ENCODE measurements around the gene LMX1B. TPM values are rescaled to one million over a fixed set of nuclear protein-coding genes. Genes with fewer than 3 reads are reported as not detected.

The LMX1B gene
- total RNA-seq, 6 donors from 2014 or later: 0.14 to 0.40 TPM; not detected in 4

GRCh38 chr9:126665644-126666035, 51.9 kb downstream of the LMX1B start:
- no peak for ATAC-seq (ENCODE audit: low FRiP score in 2 of 2)
- no peak for TF ChIP-seq CTCF (IDR thresholded peaks at IDR 0.05)
- TF ChIP-seq POLR2AphosphoS5 (IDR thresholded peaks at IDR 0.05): no peak
- TF ChIP-seq EP300 (IDR thresholded peaks at IDR 0.05): no peak
- TF ChIP-seq POLR2A (IDR thresholded peaks at IDR 0.05): no peak
- no peaks in the 10 kb centered on the region for H3K9me3 ChIP-seq
- no peaks in the 10 kb centered on the region for H3K36me3 ChIP-seq
- no peak overlapping the region for H3K4me3 ChIP-seq
- H3K4me1 ChIP-seq: peaks cover 0 to 19% (median 10%) of the 10 kb centered on the region in 4 donors
- 52 to 53% methylated on average over 8 to 10 of the region's 15 CpGs for WGBS, 2 donors
- H3K27me3 ChIP-seq: peaks cover 0 to 18% (median 2%) of the 10 kb centered on the region in 4 donors
- H3K27ac ChIP-seq: no peak overlapping the region
- peak in 1 of 2 donors; percentile 56 for DNase-seq

DNA sequence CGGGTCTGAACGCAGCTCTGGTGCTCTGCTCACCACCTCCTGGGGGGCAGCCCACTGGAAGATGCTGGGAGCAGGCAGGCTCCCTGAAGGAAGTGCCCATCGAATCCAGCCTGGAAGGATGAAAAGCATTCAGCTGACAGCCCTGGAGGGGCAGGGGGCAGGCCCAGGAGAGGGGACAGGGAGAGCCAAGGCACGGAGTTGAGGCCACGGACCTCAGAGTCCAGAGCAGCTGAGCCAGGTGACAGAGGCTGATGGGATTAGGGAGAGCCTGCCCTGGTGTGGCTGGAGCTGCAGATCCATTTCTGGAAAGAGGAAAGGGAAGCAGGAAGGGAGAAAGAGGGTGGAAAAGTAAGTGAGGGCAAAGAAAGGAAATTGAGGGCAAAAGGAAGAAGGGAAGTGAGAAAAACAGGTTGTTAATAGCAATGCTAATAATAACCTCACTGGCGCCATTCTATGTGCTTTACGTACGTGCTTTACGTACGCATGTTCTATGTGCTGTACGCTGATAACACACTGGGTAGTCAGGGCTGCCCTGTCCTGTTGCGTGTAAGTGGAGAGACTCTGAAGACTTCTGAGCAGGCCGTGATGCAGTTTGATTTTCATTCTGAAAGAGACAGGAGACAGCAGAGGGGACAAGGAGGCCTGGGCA, 52.6 kb downstream of the LMX1B start:
- Histone ChIP-seq H3K27me3 (peaks cover 0 to 22% (median 4%) of the 10 kb centered on the region in 4 donors), H3K4me1 (peaks cover 0 to 19% (median 10%) of the 10 kb centered on the region in 4 donors), H3K36me3 (no peaks in the 10 kb centered on the region), H3K4me3 (no peak overlapping the region), H3K27ac (no peak overlapping the region), H3K9me3 (no peaks in the 10 kb centered on the region)
- no peak for DNase-seq
- TF ChIP-seq EP300 (IDR thresholded peaks at IDR 0.05): no peak
- TF ChIP-seq POLR2AphosphoS5 (IDR thresholded peaks at IDR 0.05): no peak
- no peak for TF ChIP-seq POLR2A (IDR thresholded peaks at IDR 0.05)
- TF ChIP-seq CTCF (IDR thresholded peaks at IDR 0.05): no peak
- ATAC-seq (ENCODE audit: low FRiP score in 2 of 2): no peak
- WGBS, 2 donors: 51 to 60% methylated on average over 11 to 13 of the region's 13 CpGs

- Histone ChIP-seq H3K27ac (no peak overlapping the region), H3K27me3 (peaks cover 0 to 31% (median 6%) of the 10 kb centered on the region in 4 donors), H3K4me1 (peaks cover 0 to 9% (median 6%) of the 10 kb centered on the region in 4 donors), H3K9me3 (no peaks in the 10 kb centered on the region), H3K4me3 (no peak overlapping the region), H3K36me3 (no peaks in the 10 kb centered on the region)
- TF ChIP-seq POLR2A (IDR thresholded peaks at IDR 0.05): no peak
- TF ChIP-seq EP300 (IDR thresholded peaks at IDR 0.05): no peak
- TF ChIP-seq CTCF (IDR thresholded peaks at IDR 0.05): no peak
- no peak for TF ChIP-seq POLR2AphosphoS5 (IDR thresholded peaks at IDR 0.05)
- 42 to 49% methylated on average over 9 to 15 of the region's 15 CpGs for WGBS, 2 donors
- ATAC-seq (ENCODE audit: low FRiP score in 2 of 2): no peak
- no peak for DNase-seq
Measured at GRCh38 chr9:126667190-126668055, 53.7 kb downstream of the LMX1B start.

- H3K9me3 ChIP-seq: no peaks in the 10 kb centered on the region
- no peaks in the 10 kb centered on the region for H3K36me3 ChIP-seq
- ATAC-seq (ENCODE audit: low FRiP score in 2 of 2) (no peak), DNase-seq (no peak)
- WGBS, 2 donors: 45 to 74% methylated on average over 3 of the region's 3 CpGs
- peaks cover 0 to 38% (median 6%) of the 10 kb centered on the region in 4 donors for H3K27me3 ChIP-seq
- TF ChIP-seq EP300 (IDR thresholded peaks at IDR 0.05): no peak
- TF ChIP-seq POLR2AphosphoS5 (IDR thresholded peaks at IDR 0.05): no peak
- TF ChIP-seq CTCF (IDR thresholded peaks at IDR 0.05): no peak
- TF ChIP-seq POLR2A (IDR thresholded peaks at IDR 0.05): no peak
- H3K27ac ChIP-seq: no peak overlapping the region
- no peak overlapping the region for H3K4me3 ChIP-seq
- H3K4me1 ChIP-seq: peaks cover 0 to 7% (median 5%) of the 10 kb centered on the region in 4 donors
Measured at GRCh38 chr9:126668058-126668457, 54.3 kb downstream of the LMX1B start.

All from upper lobe of left lung (tissue), 6 donors.